ENCODE measurements around the gene ZBTB40.

ZBTB40 gene

DNA sequence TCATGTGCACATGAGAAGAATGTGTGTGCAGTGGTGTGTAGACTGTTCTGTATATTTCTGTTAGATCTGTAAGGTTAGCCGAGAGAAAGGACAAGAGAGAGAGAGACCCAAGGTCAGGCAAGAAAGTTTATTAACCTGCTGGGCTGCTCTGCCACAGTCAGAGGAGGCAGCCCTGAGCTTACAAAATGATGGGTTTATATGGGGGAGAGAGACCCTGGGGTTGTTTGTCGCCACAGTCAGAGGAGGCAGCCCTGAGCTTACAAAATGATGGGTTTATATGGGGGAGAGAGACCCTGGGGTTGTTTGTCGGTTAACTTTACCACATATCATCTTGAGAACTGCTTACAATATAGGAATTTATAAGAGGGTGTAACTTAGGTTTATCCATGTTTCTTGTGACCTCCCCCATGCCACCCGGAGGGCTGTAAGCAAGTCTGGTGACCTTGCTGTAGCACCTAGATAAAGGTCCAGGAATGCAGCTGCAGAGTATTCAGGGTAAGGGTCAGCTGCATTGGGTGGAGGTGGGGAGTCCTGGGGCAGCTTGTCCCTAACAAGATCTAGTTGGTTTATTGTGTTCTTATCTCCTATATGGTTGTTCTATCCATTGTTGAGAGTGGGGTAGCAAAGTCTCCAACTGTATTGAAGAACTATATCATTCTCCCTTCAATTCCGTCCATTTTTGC is 9.3 kb upstream of the ZBTB40 start:
- no peak for DNase-seq (ENCODE audit: low read depth)
- TF ChIP-seq, protein P1, sequence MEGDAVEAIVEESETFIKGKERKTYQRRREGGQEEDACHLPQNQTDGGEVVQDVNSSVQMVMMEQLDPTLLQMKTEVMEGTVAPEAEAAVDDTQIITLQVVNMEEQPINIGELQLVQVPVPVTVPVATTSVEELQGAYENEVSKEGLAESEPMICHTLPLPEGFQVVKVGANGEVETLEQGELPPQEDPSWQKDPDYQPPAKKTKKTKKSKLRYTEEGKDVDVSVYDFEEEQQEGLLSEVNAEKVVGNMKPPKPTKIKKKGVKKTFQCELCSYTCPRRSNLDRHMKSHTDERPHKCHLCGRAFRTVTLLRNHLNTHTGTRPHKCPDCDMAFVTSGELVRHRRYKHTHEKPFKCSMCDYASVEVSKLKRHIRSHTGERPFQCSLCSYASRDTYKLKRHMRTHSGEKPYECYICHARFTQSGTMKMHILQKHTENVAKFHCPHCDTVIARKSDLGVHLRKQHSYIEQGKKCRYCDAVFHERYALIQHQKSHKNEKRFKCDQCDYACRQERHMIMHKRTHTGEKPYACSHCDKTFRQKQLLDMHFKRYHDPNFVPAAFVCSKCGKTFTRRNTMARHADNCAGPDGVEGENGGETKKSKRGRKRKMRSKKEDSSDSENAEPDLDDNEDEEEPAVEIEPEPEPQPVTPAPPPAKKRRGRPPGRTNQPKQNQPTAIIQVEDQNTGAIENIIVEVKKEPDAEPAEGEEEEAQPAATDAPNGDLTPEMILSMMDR (IDR thresholded peaks at IDR 0.05; ENCODE audit: low read depth, low read length, missing control alignments) = no peak
- no peak overlapping the region for H3K4me3 ChIP-seq (ENCODE audit: low read depth, low read length)

GRCh38 chr1:22443332-22443731 is 8.3 kb upstream of the ZBTB40 start:
- TF ChIP-seq, protein P1 (IDR thresholded peaks at IDR 0.05; ENCODE audit: low read depth, low read length, missing control alignments) = no peak
- DNase-seq (ENCODE audit: low read depth) = no peak
- no peak overlapping the region for H3K4me3 ChIP-seq (ENCODE audit: low read depth, low read length)

DNA sequence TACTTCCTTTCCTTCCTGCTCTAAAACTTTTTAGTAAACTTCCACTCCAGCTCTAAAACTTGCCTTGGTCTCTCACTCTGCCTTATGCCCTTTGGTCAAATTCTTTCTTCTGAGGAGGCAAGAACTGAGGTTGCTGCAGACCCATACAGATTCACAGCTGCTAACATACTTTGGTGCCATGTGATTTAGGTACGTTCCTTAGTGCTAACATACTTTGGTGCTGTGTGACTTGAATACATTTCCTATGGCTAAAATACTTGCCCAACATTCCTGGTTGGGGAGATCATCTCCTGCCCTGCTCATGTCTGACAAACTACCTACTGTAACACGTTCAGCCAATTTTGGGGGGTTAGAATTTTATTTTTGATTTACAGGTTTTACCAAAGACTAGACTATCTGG is 6.8 kb upstream of the ZBTB40 start:
- TF ChIP-seq, protein P1 (IDR thresholded peaks at IDR 0.05; ENCODE audit: low read depth, low read length, missing control alignments) = no peak
- no peak overlapping the region for H3K4me3 ChIP-seq (ENCODE audit: low read depth, low read length)
- no peak for DNase-seq (ENCODE audit: low read depth)

- no peak for DNase-seq (ENCODE audit: low read depth)
- no peak overlapping the region for H3K4me3 ChIP-seq (ENCODE audit: low read depth, low read length)
- TF ChIP-seq, protein P1 (IDR thresholded peaks at IDR 0.05; ENCODE audit: low read depth, low read length, missing control alignments) = no peak
These were observed 4.0 kb upstream of the ZBTB40 start for GRCh38 chr1:22447621-22448111.

- H3K4me3 ChIP-seq (ENCODE audit: low read depth, low read length) = no peak overlapping the region
These were observed 2.0 kb upstream of the ZBTB40 start for GRCh38 chr1:22449636-22450035.

DNA sequence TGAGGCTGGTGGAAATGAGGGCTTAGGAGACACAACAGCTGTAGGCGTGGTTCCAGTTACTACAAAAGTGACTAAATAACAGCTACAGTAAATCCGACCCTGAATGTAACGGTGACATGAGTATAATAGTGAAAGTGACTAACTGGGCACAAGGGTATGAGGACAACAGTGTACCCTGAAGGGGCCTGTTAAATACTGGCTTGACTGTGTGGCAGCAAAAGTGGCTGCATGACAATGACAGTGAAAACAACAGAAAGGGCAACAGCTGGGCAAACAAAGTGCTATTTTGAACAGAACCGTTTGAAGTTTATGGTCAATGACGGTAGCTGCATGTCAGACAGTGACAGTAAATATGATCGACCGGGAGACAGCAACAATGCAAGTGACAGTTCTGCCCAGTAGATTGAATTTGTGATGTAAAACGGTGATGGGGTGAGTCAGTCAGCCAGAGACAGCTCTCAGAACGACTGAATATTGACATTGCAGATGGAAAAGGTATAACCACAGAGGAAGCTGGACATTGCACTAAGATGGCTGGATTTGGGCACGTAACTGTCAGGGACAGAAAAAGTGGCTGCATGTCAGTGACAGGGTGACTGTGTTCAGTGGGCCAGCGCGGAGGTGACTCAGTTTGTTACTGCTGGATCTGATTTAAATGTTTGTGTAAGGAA is 1.2 kb upstream of the ZBTB40 start:
- H3K4me3 ChIP-seq (ENCODE audit: low read depth, low read length) = no peak overlapping the region
- TF ChIP-seq, protein P1 (IDR thresholded peaks at IDR 0.05; ENCODE audit: low read depth, low read length, missing control alignments) = no peak
- DNase-seq (ENCODE audit: low read depth) = no peak

More at GRCh38 chr1:22449636-22450035, 2.0 kb upstream of the ZBTB40 start:
- TF ChIP-seq, protein P1 (IDR thresholded peaks at IDR 0.05; ENCODE audit: low read depth, low read length, missing control alignments) = no peak
- DNase-seq (ENCODE audit: low read depth) = no peak
